HPDE6-E6E7 (cell line): ENCODE measurements around the gene CNTNAP5.

ENCODE experiments used
- DNase-seq: peaks from one replicate; pipeline ENCODE4 v3.0.0; 2011; ENCODE audit warnings: missing footprints; ENCODE audit errors: extremely low spot score

Gene CNTNAP5

GRCh38 chr2:124025171-124025580 lies at the start of gene CNTNAP5:
Gene CNTNAP5 (plus strand): TSS chr2:124025287. CDS start chr2:124025651, 364 bp downstream.
- DNase-seq: peak; percentile 23

GRCh38 chr2:123976054-123976648 lies 48.9 kb upstream of the CNTNAP5 start:
- no peak for DNase-seq

- DNase-seq: peak; percentile 31
Observed at GRCh38 chr2:123993728-123994323, 31.3 kb upstream of the CNTNAP5 start.

GRCh38 chr2:123999681-124000080 lies 25.4 kb upstream of the CNTNAP5 start:
- DNase-seq: no peak

GRCh38 chr2:124001696-124002430 lies 23.2 kb upstream of the CNTNAP5 start:
- DNase-seq: no peak

GRCh38 chr2:124018890-124019289 lies 6.2 kb upstream of the CNTNAP5 start:
- DNase-seq: no peak

GRCh38 chr2:124024561-124025170 lies 421 bp upstream of the CNTNAP5 start:
- no peak for DNase-seq

GRCh38 chr2:124025891-124026434 lies 876 bp downstream of the CNTNAP5 start:
- no peak for DNase-seq

GRCh38 chr2:124026503-124026902 lies 1.4 kb downstream of the CNTNAP5 start:
- no peak for DNase-seq

- DNase-seq: peak; percentile 23
Observed at GRCh38 chr2:124027182-124027581, 2.1 kb downstream of the CNTNAP5 start.

- no peak for DNase-seq
Observed at GRCh38 chr2:124032799-124033198, 7.7 kb downstream of the CNTNAP5 start.

- no peak for DNase-seq
Observed at GRCh38 chr2:124034265-124034664, 9.2 kb downstream of the CNTNAP5 start.

- no peak for DNase-seq
Observed at GRCh38 chr2:124035001-124035400, 9.9 kb downstream of the CNTNAP5 start.

GRCh38 chr2:124039032-124039431 lies 13.9 kb downstream of the CNTNAP5 start:
- DNase-seq: no peak

- no peak for DNase-seq
Observed at GRCh38 chr2:124039762-124040291, 14.7 kb downstream of the CNTNAP5 start.

GRCh38 chr2:124045894-124046293 lies 20.8 kb downstream of the CNTNAP5 start:
- DNase-seq: no peak

GRCh38 chr2:124046332-124046731 lies 21.2 kb downstream of the CNTNAP5 start:
- no peak for DNase-seq

- DNase-seq: no peak
Observed at GRCh38 chr2:124048102-124048501, 23.0 kb downstream of the CNTNAP5 start.

- DNase-seq: no peak
Observed at GRCh38 chr2:124048664-124049063, 23.6 kb downstream of the CNTNAP5 start.

- no peak for DNase-seq
Observed at GRCh38 chr2:124049136-124049535, 24.0 kb downstream of the CNTNAP5 start.

- DNase-seq: no peak
Observed at GRCh38 chr2:124050833-124051497, 25.9 kb downstream of the CNTNAP5 start.
